SK-N-SH (cell line): ENCODE measurements around the gene SLC7A5.
"Not testable (repeated sequence)": the region's sequence is repeated elsewhere in the genome, so short reads cannot be mapped to it uniquely, and the experiment has no call there.

ENCODE experiments used
- CTCF ChIP-seq: fragments of 200-600 bp; sonication (generic); IDR thresholded peaks from 2 replicates; pipeline ENCODE4 v1.6.1; 2017; ENCODE audit warnings: antibody characterized with exemption, mild to moderate bottlenecking, moderate library complexity
- EP300 ChIP-seq, 2 experiments: IDR thresholded peaks; 2 replicates each; pipeline versions ENCODE4 v1.4.0 to v1.6.1; 2012; ENCODE audit warnings: borderline replicate concordance in 1 of 2, low read depth in 1 of 2, low read length in 1 of 2
- EZH2phosphoT487 ChIP-seq: fragments of 200-600 bp; sonication (generic); IDR thresholded peaks from 2 replicates; pipeline ENCODE4 v1.6.1; 2017; ENCODE audit warnings: low read depth, mixed run types, mild to moderate bottlenecking, antibody characterized with exemption, moderate library complexity, borderline replicate concordance
- MXI1 ChIP-seq: IDR thresholded peaks from 2 replicates; pipeline ENCODE4 v1.6.1; 2012; ENCODE audit warnings: mild to moderate bottlenecking, low read depth, low read length, improper control_type of control experiment
- RCOR1 ChIP-seq: fragments of 150-350 bp; IDR thresholded peaks from 2 replicates; pipeline ENCODE4 v1.6.1; 2017; ENCODE audit warnings: antibody characterized with exemption, low read length
- SIN3A ChIP-seq: IDR thresholded peaks from 2 replicates; pipeline ENCODE4 v1.6.1; 2012; ENCODE audit warnings: low read depth, mild to moderate bottlenecking, low read length, moderate library complexity, borderline replicate concordance
- SMC3 ChIP-seq: IDR thresholded peaks from 2 replicates; pipeline ENCODE4 v1.6.1; 2012; ENCODE audit warnings: low read depth, low read length, improper control_type of control experiment
- TAF1 ChIP-seq: IDR thresholded peaks from 2 replicates; pipeline ENCODE4 v1.6.1; 2012; ENCODE audit warnings: low read depth, mild to moderate bottlenecking, low read length, moderate library complexity, borderline replicate concordance
- TCF12 ChIP-seq: IDR thresholded peaks from 2 replicates; pipeline ENCODE4 v1.4.0; 2012
- USF2 ChIP-seq: fragments of 150-350 bp; IDR thresholded peaks from 2 replicates; pipeline ENCODE4 v1.6.1; 2017; ENCODE audit warnings: antibody characterized with exemption, low read length, low read depth, borderline replicate concordance
- YY1 ChIP-seq: IDR thresholded peaks from 2 replicates; pipeline ENCODE4 v1.4.0; 2012; ENCODE audit warnings: low read depth, mild to moderate bottlenecking

- not testable (repeated sequence) for TF ChIP-seq SIN3A; CTCF; YY1; EP300 (IDR thresholded peaks at IDR 0.05; ENCODE audit: borderline replicate concordance in 1 of 2, low read depth in 1 of 2, low read length in 1 of 2); EZH2phosphoT487; SMC3; USF2; MXI1; TCF12; RCOR1; TAF1
Observed at GRCh38 chr16:87863327-87863635, 6.0 kb downstream of the SLC7A5 start.
